DND-41 (cell line): ENCODE data around the gene SNCA.

Experiments used
- ATAC-seq: fragments of 200-7000 bp; cut with Tn5 transposase; 3 replicates; pipeline ENCODE4 v1.9.1; 2021; ENCODE audit warnings: low read depth; ENCODE audit not compliant: insufficient read depth
- DNase-seq: peaks from one replicate; pipeline ENCODE4 v3.0.0-alpha.2; 2020
- H2AFZ ChIP-seq: 2 replicates; pipeline ENCODE4 v1.6.0; 2012; ENCODE audit warnings: low read depth, low read length
- H3K27ac ChIP-seq: 2 replicates; pipeline ENCODE4 v1.5.1; 2012; ENCODE audit warnings: low read length, inconsistent platforms
- H3K27me3 ChIP-seq: fragments of 200-600 bp; sonication (generic); 2 replicates; pipeline ENCODE4 v1.6.0; 2012; ENCODE audit warnings: low read length, mild to moderate bottlenecking, inconsistent platforms; ENCODE audit not compliant: insufficient read depth, poor library complexity
- H3K36me3 ChIP-seq: 2 replicates; pipeline ENCODE4 v1.5.1; 2012; ENCODE audit warnings: low read length, inconsistent platforms; ENCODE audit not compliant: insufficient read depth
- H3K4me1 ChIP-seq: 2 replicates; pipeline ENCODE4 v1.5.1; 2012; ENCODE audit warnings: mild to moderate bottlenecking, low read length; ENCODE audit not compliant: insufficient read depth
- H3K4me2 ChIP-seq: 2 replicates; pipeline ENCODE4 v1.6.0; 2012; ENCODE audit warnings: mild to moderate bottlenecking, moderate library complexity, low read length, inconsistent platforms; ENCODE audit not compliant: insufficient read depth
- H3K4me3 ChIP-seq, 2 experiments: fragments of 200-600 bp in 1 of 2; shearing (Covaris generic) in 1 of 2; 2 replicates each; pipeline ENCODE4 v1.5.1; 2012 to 2016; ENCODE audit warnings: inconsistent platforms in 2 of 2, low read length in 2 of 2, mild to moderate bottlenecking in 2 of 2, low read depth in 1 of 2, moderate library complexity in 1 of 2
- H3K79me2 ChIP-seq: 2 replicates; pipeline ENCODE4 v1.6.0; 2012; ENCODE audit warnings: low read length, inconsistent platforms; ENCODE audit not compliant: insufficient read depth
- H3K9ac ChIP-seq: 2 replicates; pipeline ENCODE4 v1.6.0; 2012; ENCODE audit warnings: low read depth, mild to moderate bottlenecking, inconsistent platforms, low read length, moderate library complexity
- H3K9me3 ChIP-seq: 2 replicates; pipeline ENCODE4 v1.5.1; 2012; ENCODE audit warnings: low read length, moderate library complexity, mild to moderate bottlenecking, inconsistent platforms; ENCODE audit not compliant: insufficient read depth, severe bottlenecking
- H4K20me1 ChIP-seq: 2 replicates; pipeline ENCODE4 v1.6.0; 2012; ENCODE audit warnings: low read length; ENCODE audit not compliant: insufficient read depth
- EZH2 ChIP-seq: IDR thresholded peaks from 3 replicates; pipeline ENCODE4 v1.6.1; 2012; ENCODE audit warnings: borderline replicate concordance, low read depth, mild to moderate bottlenecking, moderate library complexity, low read length, inconsistent platforms; ENCODE audit not compliant: severe bottlenecking
- TF ChIP-seq, protein P1 (sequence below): IDR thresholded peaks from 2 replicates; pipeline ENCODE4 v1.5.1; 2012; ENCODE audit warnings: borderline replicate concordance, low read length, moderate library complexity, mild to moderate bottlenecking; ENCODE audit not compliant: poor library complexity, severe bottlenecking; ENCODE audit errors: extremely low read depth

Gene SNCA

GRCh38 chr4:89837385-89837992 lies 528 bp upstream of the SNCA start:
- peak overlapping the region; percentile 68 for H3K9ac ChIP-seq
- H2AFZ ChIP-seq = peak overlapping the region; percentile 96
- H3K9me3 ChIP-seq = no peaks in the 10 kb centered on the region
- H4K20me1 ChIP-seq = no peaks in the 10 kb centered on the region
- TF ChIP-seq EZH2 = no peak
- TF ChIP-seq, protein P1, sequence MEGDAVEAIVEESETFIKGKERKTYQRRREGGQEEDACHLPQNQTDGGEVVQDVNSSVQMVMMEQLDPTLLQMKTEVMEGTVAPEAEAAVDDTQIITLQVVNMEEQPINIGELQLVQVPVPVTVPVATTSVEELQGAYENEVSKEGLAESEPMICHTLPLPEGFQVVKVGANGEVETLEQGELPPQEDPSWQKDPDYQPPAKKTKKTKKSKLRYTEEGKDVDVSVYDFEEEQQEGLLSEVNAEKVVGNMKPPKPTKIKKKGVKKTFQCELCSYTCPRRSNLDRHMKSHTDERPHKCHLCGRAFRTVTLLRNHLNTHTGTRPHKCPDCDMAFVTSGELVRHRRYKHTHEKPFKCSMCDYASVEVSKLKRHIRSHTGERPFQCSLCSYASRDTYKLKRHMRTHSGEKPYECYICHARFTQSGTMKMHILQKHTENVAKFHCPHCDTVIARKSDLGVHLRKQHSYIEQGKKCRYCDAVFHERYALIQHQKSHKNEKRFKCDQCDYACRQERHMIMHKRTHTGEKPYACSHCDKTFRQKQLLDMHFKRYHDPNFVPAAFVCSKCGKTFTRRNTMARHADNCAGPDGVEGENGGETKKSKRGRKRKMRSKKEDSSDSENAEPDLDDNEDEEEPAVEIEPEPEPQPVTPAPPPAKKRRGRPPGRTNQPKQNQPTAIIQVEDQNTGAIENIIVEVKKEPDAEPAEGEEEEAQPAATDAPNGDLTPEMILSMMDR = peak; percentile 70
- peak; percentile 71 for DNase-seq
- peak overlapping the region; percentile 93 for H3K4me2 ChIP-seq
- peaks cover 24% of the 10 kb centered on the region for H3K79me2 ChIP-seq
- peak overlapping the region; percentile 76 to 91 for H3K4me3 ChIP-seq
- ATAC-seq = peak; percentile 71
- H3K4me1 ChIP-seq = peaks cover 42% of the 10 kb centered on the region
- peak overlapping the region; percentile 85 for H3K27ac ChIP-seq
- peaks cover 18% of the 10 kb centered on the region for H3K36me3 ChIP-seq
- H3K27me3 ChIP-seq = no peaks in the 10 kb centered on the region

GRCh38 chr4:89836031-89836745 lies 773 bp downstream of the SNCA start:
- peaks cover 26% of the 10 kb centered on the region for H3K36me3 ChIP-seq
- no peak for ATAC-seq
- H3K79me2 ChIP-seq = peaks cover 24% of the 10 kb centered on the region
- H3K9me3 ChIP-seq = no peaks in the 10 kb centered on the region
- H3K4me2 ChIP-seq = peak overlapping the region; percentile 93
- H3K4me1 ChIP-seq = peaks cover 46% of the 10 kb centered on the region
- TF ChIP-seq EZH2 = no peak
- TF ChIP-seq, protein P1 = no peak
- peak overlapping the region; percentile 85 for H3K27ac ChIP-seq
- H3K9ac ChIP-seq = peak overlapping the region; percentile 68
- peak; percentile 17 for DNase-seq
- H4K20me1 ChIP-seq = no peaks in the 10 kb centered on the region
- H3K4me3 ChIP-seq = peak overlapping the region; percentile 76 to 91
- H3K27me3 ChIP-seq = no peaks in the 10 kb centered on the region
- H2AFZ ChIP-seq = peak overlapping the region; percentile 96

DNA sequence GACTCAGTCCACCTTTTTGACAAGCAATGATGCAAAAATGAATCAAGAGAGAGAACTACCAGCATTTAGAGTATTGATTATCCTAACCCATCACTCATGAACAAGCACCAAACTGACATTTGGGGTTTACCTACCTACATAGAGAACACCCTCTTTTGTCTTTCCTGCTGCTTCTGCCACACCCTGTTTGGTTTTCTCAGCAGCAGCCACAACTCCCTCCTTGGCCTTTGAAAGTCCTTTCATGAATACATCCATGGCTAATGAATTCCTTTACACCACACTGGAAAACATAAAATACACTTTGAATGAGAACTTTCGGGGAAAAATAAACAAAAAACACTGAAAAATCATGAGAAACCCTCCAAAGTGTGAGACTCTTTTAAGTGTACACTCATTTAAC lies 1.5 kb downstream of the SNCA start:
- TF ChIP-seq, protein P1 = no peak
- TF ChIP-seq EZH2 = no peak
- H3K27me3 ChIP-seq = no peaks in the 10 kb centered on the region
- H3K4me2 ChIP-seq = peak overlapping the region; percentile 93
- no peak for ATAC-seq
- H3K9ac ChIP-seq = peak overlapping the region; percentile 68; the same call in 1 of the 2 replicates
- H3K36me3 ChIP-seq = peaks cover 31% of the 10 kb centered on the region
- peak overlapping the region in 1 of 2 experiments; percentile 91; a peak in 2 of 4 replicates for H3K4me3 ChIP-seq
- H4K20me1 ChIP-seq = no peaks in the 10 kb centered on the region
- no peaks in the 10 kb centered on the region for H3K9me3 ChIP-seq
- peaks cover 53% of the 10 kb centered on the region for H3K4me1 ChIP-seq
- no peak for DNase-seq
- peak overlapping the region; percentile 37; the same call in 1 of the 2 replicates for H3K27ac ChIP-seq
- peaks cover 24% of the 10 kb centered on the region for H3K79me2 ChIP-seq
- H2AFZ ChIP-seq = no peak overlapping the region
